Measurements from ENCODE around the gene ACACA.

ACACA gene

DNA sequence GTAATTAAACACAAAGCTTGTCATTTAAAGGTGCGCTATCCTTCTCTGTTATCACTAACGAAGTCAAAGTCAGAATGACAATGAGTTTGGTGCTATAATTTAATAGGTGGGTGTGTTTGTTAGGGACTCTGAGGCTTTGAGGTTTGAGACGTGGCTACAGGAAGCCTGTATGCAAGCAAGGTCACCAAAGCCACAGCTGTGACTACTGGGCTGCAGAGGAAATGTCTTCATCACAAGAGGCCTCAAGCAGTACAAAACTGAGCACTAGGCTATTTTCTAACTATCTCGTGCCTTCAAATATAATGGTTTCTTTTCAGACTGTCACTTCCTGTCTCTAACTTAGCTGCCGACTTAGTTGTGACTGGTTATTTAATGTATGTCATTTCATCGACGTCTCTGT lies 316.7 kb downstream of the ACACA start:
- DNase-seq (ENCODE audit: extremely low spot score): no peak
- CTCF ChIA-PET: no interaction called here
- TF ChIP-seq NFRKB (IDR thresholded peaks at IDR 0.05) (no peak), LEF1 (IDR thresholded peaks at IDR 0.05; ENCODE audit: borderline replicate concordance) (no peak), FOXK2 (IDR thresholded peaks at IDR 0.05) (no peak), FOXM1 (IDR thresholded peaks at IDR 0.05; ENCODE audit: borderline replicate concordance) (no peak), ARNT (IDR thresholded peaks at IDR 0.05) (no peak), SP1 (IDR thresholded peaks at IDR 0.05) (no peak), ZNF384 (IDR thresholded peaks at IDR 0.05) (no peak), CTBP1 (IDR thresholded peaks at IDR 0.05; ENCODE audit: borderline replicate concordance) (no peak), BHLHE40 (IDR thresholded peaks at IDR 0.05; ENCODE audit: borderline replicate concordance) (no peak), L3MBTL2 (conservative IDR thresholded peaks at IDR 0.05) (no peak), HDGF (IDR thresholded peaks at IDR 0.05; ENCODE audit: borderline replicate concordance) (no peak)
- TF ChIP-seq, protein P1, sequence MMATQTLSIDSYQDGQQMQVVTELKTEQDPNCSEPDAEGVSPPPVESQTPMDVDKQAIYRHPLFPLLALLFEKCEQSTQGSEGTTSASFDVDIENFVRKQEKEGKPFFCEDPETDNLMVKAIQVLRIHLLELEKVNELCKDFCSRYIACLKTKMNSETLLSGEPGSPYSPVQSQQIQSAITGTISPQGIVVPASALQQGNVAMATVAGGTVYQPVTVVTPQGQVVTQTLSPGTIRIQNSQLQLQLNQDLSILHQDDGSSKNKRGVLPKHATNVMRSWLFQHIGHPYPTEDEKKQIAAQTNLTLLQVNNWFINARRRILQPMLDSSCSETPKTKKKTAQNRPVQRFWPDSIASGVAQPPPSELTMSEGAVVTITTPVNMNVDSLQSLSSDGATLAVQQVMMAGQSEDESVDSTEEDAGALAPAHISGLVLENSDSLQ (IDR thresholded peaks at IDR 0.05): no peak
- POLR2A ChIA-PET: no interaction called here

- CTCF ChIA-PET: no interaction called here
- no peak for DNase-seq (ENCODE audit: extremely low spot score)
- TF ChIP-seq, protein P1 (IDR thresholded peaks at IDR 0.05): no peak
- TF ChIP-seq FOXK2 (IDR thresholded peaks at IDR 0.05): no peak
- TF ChIP-seq SP1 (IDR thresholded peaks at IDR 0.05): no peak
- no peak for TF ChIP-seq BHLHE40 (IDR thresholded peaks at IDR 0.05; ENCODE audit: borderline replicate concordance)
- no peak for TF ChIP-seq FOXM1 (IDR thresholded peaks at IDR 0.05; ENCODE audit: borderline replicate concordance)
- TF ChIP-seq L3MBTL2 (conservative IDR thresholded peaks at IDR 0.05): no peak
- TF ChIP-seq HDGF (IDR thresholded peaks at IDR 0.05; ENCODE audit: borderline replicate concordance): no peak
- TF ChIP-seq SUZ12 (IDR thresholded peaks at IDR 0.05): no peak
- no peak for TF ChIP-seq ZNF384 (IDR thresholded peaks at IDR 0.05)
- TF ChIP-seq LEF1 (IDR thresholded peaks at IDR 0.05; ENCODE audit: borderline replicate concordance): no peak
- TF ChIP-seq NFRKB (IDR thresholded peaks at IDR 0.05): no peak
- TF ChIP-seq TARDBP (IDR thresholded peaks at IDR 0.05): no peak
- TF ChIP-seq FOXA1 (IDR thresholded peaks at IDR 0.05): no peak
- TF ChIP-seq ARNT (IDR thresholded peaks at IDR 0.05): no peak
- POLR2A ChIA-PET: no interaction called here
These were observed 317.7 kb downstream of the ACACA start for GRCh38 chr17:37088913-37089312.

DNA sequence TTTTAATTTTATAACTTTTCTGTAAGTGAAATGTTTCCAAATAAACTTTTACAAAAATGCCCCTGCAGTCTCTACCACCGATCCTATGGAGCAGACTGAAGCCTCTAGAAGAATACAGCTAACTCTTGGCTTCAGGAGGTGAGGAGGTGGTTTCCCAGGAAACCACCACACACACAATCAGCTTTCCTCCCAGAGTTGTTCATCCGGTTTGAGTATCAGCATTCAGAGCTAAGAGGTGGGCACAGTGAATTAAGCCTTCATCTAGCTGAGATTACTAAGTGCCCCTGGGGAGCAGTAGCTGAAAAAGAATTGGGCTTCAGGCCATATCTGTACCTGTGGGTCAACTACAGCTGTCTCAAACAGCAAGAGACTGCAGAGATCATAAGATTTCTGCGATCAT lies 318.2 kb downstream of the ACACA start:
- ChIA-PET CTCF (no interaction called here), POLR2A (no interaction called here)
- no peak for DNase-seq (ENCODE audit: extremely low spot score)
- TF ChIP-seq LEF1 (IDR thresholded peaks at IDR 0.05; ENCODE audit: borderline replicate concordance): no peak
- TF ChIP-seq ZNF384 (IDR thresholded peaks at IDR 0.05): no peak
- TF ChIP-seq, protein P1 (IDR thresholded peaks at IDR 0.05): no peak
- no peak for TF ChIP-seq BHLHE40 (IDR thresholded peaks at IDR 0.05; ENCODE audit: borderline replicate concordance)
- no peak for TF ChIP-seq ELF4 (IDR thresholded peaks at IDR 0.05)
- TF ChIP-seq L3MBTL2 (conservative IDR thresholded peaks at IDR 0.05): no peak
- TF ChIP-seq ARNT (IDR thresholded peaks at IDR 0.05): no peak
- no peak for TF ChIP-seq NFRKB (IDR thresholded peaks at IDR 0.05)
- no peak for TF ChIP-seq SP1 (IDR thresholded peaks at IDR 0.05)
- TF ChIP-seq FOXM1 (IDR thresholded peaks at IDR 0.05; ENCODE audit: borderline replicate concordance): no peak
- no peak for TF ChIP-seq HDGF (IDR thresholded peaks at IDR 0.05; ENCODE audit: borderline replicate concordance)

DNA sequence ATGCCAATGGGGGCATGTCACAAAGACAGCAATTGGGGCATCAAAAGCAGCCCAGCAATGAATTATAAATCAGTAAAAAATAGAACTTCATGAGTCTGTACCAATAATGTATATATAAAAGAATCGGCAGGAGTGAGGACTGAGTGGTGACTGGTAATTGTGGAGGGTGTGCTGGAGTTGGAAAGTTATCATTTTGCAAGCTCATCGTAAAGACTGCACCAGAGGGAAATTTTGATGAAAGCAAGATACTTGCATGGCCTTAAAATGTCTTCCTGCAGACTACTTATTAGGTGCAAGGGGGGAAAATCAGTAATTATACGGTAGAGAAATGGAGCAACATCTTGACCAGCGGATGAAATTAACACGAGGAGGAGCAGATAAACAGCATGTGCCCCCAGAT lies 319.0 kb downstream of the ACACA start:
- POLR2A ChIA-PET: no interaction called here
- no peak for TF ChIP-seq FOXM1 (IDR thresholded peaks at IDR 0.05; ENCODE audit: borderline replicate concordance)
- TF ChIP-seq TARDBP (IDR thresholded peaks at IDR 0.05): no peak
- TF ChIP-seq LEF1 (IDR thresholded peaks at IDR 0.05; ENCODE audit: borderline replicate concordance): no peak
- DNase-seq (ENCODE audit: extremely low spot score): no peak
- CTCF ChIA-PET: no interaction called here

- DNase-seq (ENCODE audit: extremely low spot score): no peak
- ChIA-PET POLR2A (no interaction called here), CTCF (no interaction called here)
- TF ChIP-seq ZNF384 (IDR thresholded peaks at IDR 0.05) (no peak), ELF4 (IDR thresholded peaks at IDR 0.05) (no peak), NFRKB (IDR thresholded peaks at IDR 0.05) (no peak), LEF1 (IDR thresholded peaks at IDR 0.05; ENCODE audit: borderline replicate concordance) (no peak)
These were observed 319.7 kb downstream of the ACACA start for GRCh38 chr17:37086948-37087347.

- TF ChIP-seq ARNT (IDR thresholded peaks at IDR 0.05) (no peak), FOXK2 (IDR thresholded peaks at IDR 0.05) (no peak), LEF1 (IDR thresholded peaks at IDR 0.05; ENCODE audit: borderline replicate concordance) (no peak), CTBP1 (IDR thresholded peaks at IDR 0.05; ENCODE audit: borderline replicate concordance) (no peak), ZNF384 (IDR thresholded peaks at IDR 0.05) (no peak), HDGF (IDR thresholded peaks at IDR 0.05; ENCODE audit: borderline replicate concordance) (no peak), SUZ12 (IDR thresholded peaks at IDR 0.05) (no peak), FOXM1 (IDR thresholded peaks at IDR 0.05; ENCODE audit: borderline replicate concordance) (no peak), ELF4 (IDR thresholded peaks at IDR 0.05) (no peak), L3MBTL2 (conservative IDR thresholded peaks at IDR 0.05) (no peak), BHLHE40 (IDR thresholded peaks at IDR 0.05; ENCODE audit: borderline replicate concordance) (no peak), NFRKB (IDR thresholded peaks at IDR 0.05) (no peak), SP1 (IDR thresholded peaks at IDR 0.05) (no peak), TARDBP (IDR thresholded peaks at IDR 0.05) (no peak), FOXA1 (IDR thresholded peaks at IDR 0.05) (no peak)
- POLR2A ChIA-PET: no interaction called here
- CTCF ChIA-PET: no interaction called here
- no peak for DNase-seq (ENCODE audit: extremely low spot score)
These were observed 320.3 kb downstream of the ACACA start for GRCh38 chr17:37086334-37086733.

DNA sequence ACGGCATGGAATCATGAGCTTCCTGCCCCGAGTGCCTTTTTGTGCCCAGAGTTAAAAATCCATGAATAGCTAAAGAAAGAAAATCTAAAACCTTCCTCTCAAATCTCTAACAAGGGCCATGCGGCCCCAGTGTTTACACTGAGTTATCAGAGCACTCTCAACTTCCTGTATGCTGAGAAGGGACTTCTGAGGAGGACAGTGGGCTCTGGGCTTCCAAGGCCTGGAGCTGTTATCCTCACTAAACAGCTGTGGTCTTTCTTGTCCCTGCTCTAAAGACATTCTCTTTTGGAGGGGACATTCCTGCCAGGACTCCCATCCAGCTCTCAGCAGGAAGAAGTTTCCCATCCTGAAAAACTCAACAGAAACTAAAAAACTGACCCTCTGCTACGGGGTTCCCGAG lies 322.3 kb downstream of the ACACA start:
- TF ChIP-seq BHLHE40 (IDR thresholded peaks at IDR 0.05; ENCODE audit: borderline replicate concordance) (no peak), SUZ12 (IDR thresholded peaks at IDR 0.05) (no peak), ARNT (IDR thresholded peaks at IDR 0.05) (no peak), TARDBP (IDR thresholded peaks at IDR 0.05) (no peak), FOXM1 (IDR thresholded peaks at IDR 0.05; ENCODE audit: borderline replicate concordance) (no peak), ELF4 (IDR thresholded peaks at IDR 0.05) (no peak), FOXA1 (IDR thresholded peaks at IDR 0.05) (no peak), SP1 (IDR thresholded peaks at IDR 0.05) (no peak), LEF1 (IDR thresholded peaks at IDR 0.05; ENCODE audit: borderline replicate concordance) (no peak), NFRKB (IDR thresholded peaks at IDR 0.05) (no peak), FOXK2 (IDR thresholded peaks at IDR 0.05) (no peak), HDGF (IDR thresholded peaks at IDR 0.05; ENCODE audit: borderline replicate concordance) (no peak), L3MBTL2 (conservative IDR thresholded peaks at IDR 0.05) (no peak), ZNF384 (IDR thresholded peaks at IDR 0.05) (no peak)
- TF ChIP-seq, protein P1 (IDR thresholded peaks at IDR 0.05): no peak
- DNase-seq (ENCODE audit: extremely low spot score): no peak
- CTCF ChIA-PET: no interaction called here
- POLR2A ChIA-PET: no interaction called here

All from HEK293T (cell line).